Measurements from ENCODE around the gene ALX4. TPM values are rescaled to one million over a fixed set of nuclear protein-coding genes. Genes with fewer than 3 reads are reported as not detected.

The ALX4 gene
- total RNA-seq, 3 donors from 2014 or later (not counting 1 experiment from before 2014, with no cell fraction given), result not detected

GRCh38 chr11:44343778-44344422 is 34.0 kb upstream of the ALX4 start:
- no peak for DNase-seq
- no peak for TF ChIP-seq CTCF (IDR thresholded peaks at IDR 0.05)
- no peaks in the 10 kb centered on the region for H3K36me3 ChIP-seq (ENCODE audit: control insufficient read depth, insufficient read depth, low read length)
- no peaks in the 10 kb centered on the region for H3K9me3 Mint-ChIP-seq
- no peaks in the 10 kb centered on the region for H3K9me3 ChIP-seq (ENCODE audit: control insufficient read depth, insufficient read depth, low read length)
- H3K27ac ChIP-seq (ENCODE audit: low read length), result no peak overlapping the region
- no peaks in the 10 kb centered on the region for H3K36me3 Mint-ChIP-seq
- intact Hi-C loops (cut with micrococcal nuclease), result no loop called here
- H3K4me1 Mint-ChIP-seq, result no peaks in the 10 kb centered on the region
- H3K27me3 Mint-ChIP-seq (ENCODE audit: low read depth in 2 of 2), result peaks cover 3 to 8% of the 10 kb centered on the region in 2 donors
- ATAC-seq, result no peak
- no peak overlapping the region for H3K4me3 ChIP-seq (ENCODE audit: low read length)
- H3K27ac Mint-ChIP-seq, result no peak overlapping the region
- no peak overlapping the region for H3K4me3 Mint-ChIP-seq
- H3K27me3 ChIP-seq (ENCODE audit: control insufficient read depth, insufficient read depth, low read length), result no peaks in the 10 kb centered on the region
- no peaks in the 10 kb centered on the region for H3K4me1 ChIP-seq (ENCODE audit: control insufficient read depth, insufficient read depth, low read length)
- 77% methylated on average over 5 of the region's 5 CpGs for WGBS (ENCODE audit: insufficient coverage)

GRCh38 chr11:44342616-44343015 is 32.7 kb upstream of the ALX4 start:
- H3K9me3 Mint-ChIP-seq, result no peaks in the 10 kb centered on the region
- intact Hi-C loops (cut with micrococcal nuclease), result no loop called here
- WGBS (ENCODE audit: insufficient coverage), result 57% methylated on average over 2 of the region's 4 CpGs
- no peaks in the 10 kb centered on the region for H3K36me3 Mint-ChIP-seq
- TF ChIP-seq CTCF (IDR thresholded peaks at IDR 0.05), result no peak
- no peaks in the 10 kb centered on the region for H3K36me3 ChIP-seq (ENCODE audit: control insufficient read depth, insufficient read depth, low read length)
- peaks cover 2% of the 10 kb centered on the region for H3K27me3 ChIP-seq (ENCODE audit: control insufficient read depth, insufficient read depth, low read length)
- no peak overlapping the region for H3K4me3 ChIP-seq (ENCODE audit: low read length)
- no peak overlapping the region for H3K4me3 Mint-ChIP-seq
- H3K4me1 ChIP-seq (ENCODE audit: control insufficient read depth, insufficient read depth, low read length), result no peaks in the 10 kb centered on the region
- DNase-seq, result no peak
- H3K9me3 ChIP-seq (ENCODE audit: control insufficient read depth, insufficient read depth, low read length), result no peaks in the 10 kb centered on the region
- no peak overlapping the region for H3K27ac ChIP-seq (ENCODE audit: low read length)
- H3K27me3 Mint-ChIP-seq (ENCODE audit: low read depth in 2 of 2), result peaks cover 16 to 21% of the 10 kb centered on the region in 2 donors
- no peak for ATAC-seq
- no peak overlapping the region for H3K27ac Mint-ChIP-seq
- no peaks in the 10 kb centered on the region for H3K4me1 Mint-ChIP-seq

- no peak overlapping the region for H3K4me3 Mint-ChIP-seq
- ATAC-seq, result no peak
Measured at GRCh38 chr11:44340656-44341055, 30.7 kb upstream of the ALX4 start.

More at GRCh38 chr11:44340656-44341055, 30.7 kb upstream of the ALX4 start:
- Histone ChIP-seq H3K27ac (ENCODE audit: low read length) (no peak overlapping the region), H3K36me3 (ENCODE audit: control insufficient read depth, insufficient read depth, low read length) (no peaks in the 10 kb centered on the region), H3K4me1 (ENCODE audit: control insufficient read depth, insufficient read depth, low read length) (no peaks in the 10 kb centered on the region), H3K27me3 (ENCODE audit: control insufficient read depth, insufficient read depth, low read length) (peaks cover 8% of the 10 kb centered on the region), H3K9me3 (ENCODE audit: control insufficient read depth, insufficient read depth, low read length) (no peaks in the 10 kb centered on the region), H3K4me3 (ENCODE audit: low read length) (no peak overlapping the region)
- no peak for TF ChIP-seq CTCF (IDR thresholded peaks at IDR 0.05)
- intact Hi-C loops (cut with micrococcal nuclease), result no loop called here
- 93% methylated on average over 5 of the region's 5 CpGs for WGBS (ENCODE audit: insufficient coverage)
- peaks cover 25 to 31% of the 10 kb centered on the region in 2 donors for H3K27me3 Mint-ChIP-seq (ENCODE audit: low read depth in 2 of 2)
- no peak overlapping the region for H3K27ac Mint-ChIP-seq
- no peaks in the 10 kb centered on the region for H3K36me3 Mint-ChIP-seq
- H3K4me1 Mint-ChIP-seq, result no peaks in the 10 kb centered on the region
- no peak for DNase-seq
- H3K9me3 Mint-ChIP-seq, result no peaks in the 10 kb centered on the region
